SK-N-SH (cell line): ENCODE results near the gene FMN2.

Source experiments
- EP300 ChIP-seq, 2 experiments: IDR thresholded peaks; 2 replicates each; pipeline versions ENCODE4 v1.4.0 to v1.6.1; 2012; ENCODE audit warnings: borderline replicate concordance in 1 of 2, low read depth in 1 of 2, low read length in 1 of 2
- JUND ChIP-seq: IDR thresholded peaks from 2 replicates; pipeline ENCODE4 v1.4.0; 2012
- MXI1 ChIP-seq: IDR thresholded peaks from 2 replicates; pipeline ENCODE4 v1.6.1; 2012; ENCODE audit warnings: mild to moderate bottlenecking, low read depth, low read length, improper control_type of control experiment
- POLR2AphosphoS5 ChIP-seq: IDR thresholded peaks from 2 replicates; pipeline ENCODE4 v1.6.1; 2012; ENCODE audit warnings: low read depth, low read length
- RAD21 ChIP-seq: IDR thresholded peaks from 2 replicates; pipeline ENCODE4 v1.6.1; 2012; ENCODE audit warnings: mild to moderate bottlenecking, low read length
- TAF1 ChIP-seq: IDR thresholded peaks from 2 replicates; pipeline ENCODE4 v1.6.1; 2012; ENCODE audit warnings: low read depth, mild to moderate bottlenecking, low read length, moderate library complexity, borderline replicate concordance
- TF ChIP-seq, protein P1 (sequence below): fragments of 200-600 bp; sonication (generic); IDR thresholded peaks from 2 replicates; pipeline ENCODE4 v1.6.1; 2017; ENCODE audit warnings: antibody characterized with exemption, mild to moderate bottlenecking, moderate library complexity

DNA sequence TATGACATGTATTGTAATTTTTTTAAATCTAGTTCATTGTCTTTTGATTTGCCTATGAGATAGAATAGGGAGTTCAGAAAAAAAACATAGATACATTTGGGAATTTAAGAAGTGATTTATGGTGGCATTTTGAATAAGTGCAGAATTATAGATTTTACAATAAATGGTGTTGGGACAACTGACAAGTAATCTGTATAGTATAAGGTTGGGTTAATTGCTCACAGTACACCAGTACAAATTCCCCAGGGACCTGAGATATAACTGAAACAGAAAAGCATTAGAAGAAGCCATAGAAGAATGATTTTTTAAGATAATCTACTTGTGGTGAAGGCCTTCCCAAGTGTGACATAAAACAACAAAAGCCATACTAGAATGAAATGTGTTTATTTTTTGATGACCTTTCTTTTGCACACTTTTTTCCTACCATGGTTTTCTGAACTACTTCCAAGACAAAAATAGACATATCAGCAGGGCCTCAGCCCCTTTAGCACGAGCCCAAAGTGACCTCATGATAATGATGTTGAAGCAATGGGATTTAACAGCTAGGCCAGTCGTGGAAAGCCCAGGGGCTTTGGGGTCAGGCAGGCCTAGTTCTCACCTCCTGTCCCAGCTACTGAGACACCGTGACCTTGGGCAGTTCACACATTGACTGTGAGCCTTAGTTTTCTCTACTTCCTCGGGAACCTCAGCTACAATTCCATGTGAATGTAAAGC, 432.8 kb downstream of the FMN2 start:
- TF ChIP-seq, protein P1, sequence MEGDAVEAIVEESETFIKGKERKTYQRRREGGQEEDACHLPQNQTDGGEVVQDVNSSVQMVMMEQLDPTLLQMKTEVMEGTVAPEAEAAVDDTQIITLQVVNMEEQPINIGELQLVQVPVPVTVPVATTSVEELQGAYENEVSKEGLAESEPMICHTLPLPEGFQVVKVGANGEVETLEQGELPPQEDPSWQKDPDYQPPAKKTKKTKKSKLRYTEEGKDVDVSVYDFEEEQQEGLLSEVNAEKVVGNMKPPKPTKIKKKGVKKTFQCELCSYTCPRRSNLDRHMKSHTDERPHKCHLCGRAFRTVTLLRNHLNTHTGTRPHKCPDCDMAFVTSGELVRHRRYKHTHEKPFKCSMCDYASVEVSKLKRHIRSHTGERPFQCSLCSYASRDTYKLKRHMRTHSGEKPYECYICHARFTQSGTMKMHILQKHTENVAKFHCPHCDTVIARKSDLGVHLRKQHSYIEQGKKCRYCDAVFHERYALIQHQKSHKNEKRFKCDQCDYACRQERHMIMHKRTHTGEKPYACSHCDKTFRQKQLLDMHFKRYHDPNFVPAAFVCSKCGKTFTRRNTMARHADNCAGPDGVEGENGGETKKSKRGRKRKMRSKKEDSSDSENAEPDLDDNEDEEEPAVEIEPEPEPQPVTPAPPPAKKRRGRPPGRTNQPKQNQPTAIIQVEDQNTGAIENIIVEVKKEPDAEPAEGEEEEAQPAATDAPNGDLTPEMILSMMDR = no peak
- TF ChIP-seq MXI1 = no peak
- no peak for TF ChIP-seq EP300 (IDR thresholded peaks at IDR 0.05; ENCODE audit: borderline replicate concordance in 1 of 2, low read depth in 1 of 2, low read length in 1 of 2)
- TF ChIP-seq POLR2AphosphoS5 = no peak
- TF ChIP-seq JUND = no peak
- no peak for TF ChIP-seq TAF1
- no peak for TF ChIP-seq RAD21
